ENCODE results near the gene NTN4. TPM values are rescaled to one million over a fixed set of nuclear protein-coding genes. Genes with fewer than 3 reads are reported as not detected.
A peak's percentile ranks its signal among the peaks of the same experiment; 100 is the strongest.

NTN4 gene
- total RNA-seq, 1 experiment from 2014 or later = 9.6 TPM

GRCh38 chr12:95733141-95733825, 57.3 kb downstream of the NTN4 start:
- ChIA-PET POLR2A (ENCODE audit: low non-redundant PET) (interaction anchor here (0.6 kb wide), 1 partner anchor 94 kb away, joined by 3 read pairs; no protein-coding TSS in a partner anchor), CTCF (interaction anchor here (0.5 to 0.9 kb wide), 3 partner anchors 165 to 616 kb away, joined by 3 to 4 read pairs (median 4); no protein-coding TSS in a partner anchor)
- H3K36me3 ChIP-seq (ENCODE audit: insufficient read depth, low read length, poor library complexity, severe bottlenecking) = peaks cover under 1% of the 10 kb centered on the region
- H3K27ac ChIP-seq (ENCODE audit: low read depth, low read length, poor library complexity, severe bottlenecking) = peak overlapping the region; percentile 26
- DNase-seq (ENCODE audit: low spot score) = peak; percentile 93
- H3K4me3 ChIP-seq (ENCODE audit: low read depth, low read length, poor library complexity, severe bottlenecking) = no peak overlapping the region
- no TSS peak for BruUV-seq (replicated peaks)
- H3K9me3 ChIP-seq (ENCODE audit: low read depth, low read length, poor library complexity, severe bottlenecking) = no peaks in the 10 kb centered on the region
- intact Hi-C loops (cut with micrococcal nuclease; ENCODE audit: unreplicated experiment) = no loop called here
- TF ChIP-seq CTCF (conservative IDR thresholded peaks at IDR 0.05; ENCODE audit: low read depth, low read length) (no peak), EZH2 (IDR thresholded peaks at IDR 0.05; ENCODE audit: borderline replicate concordance, low read depth, low read length, poor library complexity, severe bottlenecking) (no peak)
- peaks cover 6% of the 10 kb centered on the region for H3K27me3 ChIP-seq (replicated peaks; ENCODE audit: insufficient read depth, low read depth, low read length, poor library complexity)
- H3K4me1 ChIP-seq (ENCODE audit: insufficient read depth, low read length, poor library complexity, severe bottlenecking) = peaks cover 27% of the 10 kb centered on the region

GRCh38 chr12:95731519-95731958, 59.0 kb downstream of the NTN4 start:
- ChIA-PET POLR2A (ENCODE audit: low non-redundant PET) (no interaction called here), CTCF (interaction anchor here (0.6 kb wide), 1 partner anchor 13 kb away, joined by 3 read pairs; no protein-coding TSS in a partner anchor)
- H3K27ac ChIP-seq (ENCODE audit: low read depth, low read length, poor library complexity, severe bottlenecking) = no peak overlapping the region
- H3K9me3 ChIP-seq (ENCODE audit: low read depth, low read length, poor library complexity, severe bottlenecking) = peaks cover 12% of the 10 kb centered on the region
- H3K4me3 ChIP-seq (ENCODE audit: low read depth, low read length, poor library complexity, severe bottlenecking) = no peak overlapping the region
- peaks cover 6% of the 10 kb centered on the region for H3K27me3 ChIP-seq (replicated peaks; ENCODE audit: insufficient read depth, low read depth, low read length, poor library complexity)
- intact Hi-C loops (cut with micrococcal nuclease; ENCODE audit: unreplicated experiment) = no loop called here
- peaks cover 27% of the 10 kb centered on the region for H3K4me1 ChIP-seq (ENCODE audit: insufficient read depth, low read length, poor library complexity, severe bottlenecking)
- no peak for TF ChIP-seq EZH2 (IDR thresholded peaks at IDR 0.05; ENCODE audit: borderline replicate concordance, low read depth, low read length, poor library complexity, severe bottlenecking)
- TF ChIP-seq CTCF (conservative IDR thresholded peaks at IDR 0.05; ENCODE audit: low read depth, low read length) = no peak
- peaks cover 16% of the 10 kb centered on the region for H3K36me3 ChIP-seq (ENCODE audit: insufficient read depth, low read length, poor library complexity, severe bottlenecking)
- no peak for DNase-seq (ENCODE audit: low spot score)
- BruUV-seq (replicated peaks) = no TSS peak

GRCh38 chr12:95730457-95730856, 60.1 kb downstream of the NTN4 start:
- DNase-seq (ENCODE audit: low spot score) = no peak
- peaks cover 30% of the 10 kb centered on the region for H3K4me1 ChIP-seq (ENCODE audit: insufficient read depth, low read length, poor library complexity, severe bottlenecking)
- ChIA-PET POLR2A (ENCODE audit: low non-redundant PET) (no interaction called here), CTCF (no interaction called here)
- H3K4me3 ChIP-seq (ENCODE audit: low read depth, low read length, poor library complexity, severe bottlenecking) = no peak overlapping the region
- TF ChIP-seq EZH2 (IDR thresholded peaks at IDR 0.05; ENCODE audit: borderline replicate concordance, low read depth, low read length, poor library complexity, severe bottlenecking) (no peak), CTCF (conservative IDR thresholded peaks at IDR 0.05; ENCODE audit: low read depth, low read length) (no peak)
- BruUV-seq (replicated peaks) = no TSS peak
- peaks cover 6% of the 10 kb centered on the region for H3K27me3 ChIP-seq (replicated peaks; ENCODE audit: insufficient read depth, low read depth, low read length, poor library complexity)
- no peak overlapping the region for H3K27ac ChIP-seq (ENCODE audit: low read depth, low read length, poor library complexity, severe bottlenecking)
- H3K36me3 ChIP-seq (ENCODE audit: insufficient read depth, low read length, poor library complexity, severe bottlenecking) = peaks cover 16% of the 10 kb centered on the region
- peaks cover 15% of the 10 kb centered on the region for H3K9me3 ChIP-seq (ENCODE audit: low read depth, low read length, poor library complexity, severe bottlenecking)
- intact Hi-C loops (cut with micrococcal nuclease; ENCODE audit: unreplicated experiment) = no loop called here
